Caco-2 (cell line): ENCODE results near the gene PAFAH1B2. TPM values are rescaled to one million over a fixed set of nuclear protein-coding genes. Genes with fewer than 3 reads are reported as not detected.
A peak's percentile ranks its signal among the peaks of the same experiment; 100 is the strongest.

Source experiments
- BruUV-seq: library from RNA; stranded (reverse); fragments of 400-500 nt; replicated peaks from 2 replicates; lab custom pipeline; 2021; lab: Mats Ljungman, UMichigan
- CTCF ChIA-PET: fragments of 300-600 bp; sonication (Branson Sonifier 250); formaldehyde crosslinking; loops from one replicate; lab custom pipeline; 2022; ENCODE audit warnings: antibody characterized with exemption; lab: Charles Lee
- POLR2A ChIA-PET: fragments of 300-600 bp; sonication (Branson Sonifier 250); formaldehyde crosslinking; loops from one replicate; lab custom pipeline; 2022; ENCODE audit warnings: antibody characterized with exemption; lab: Charles Lee
- DNase-seq, 2 experiments: peaks; one replicate each; pipeline versions ENCODE4 v3.0.0 to v3.0.0-alpha.2; 2020 to 2022
- H3K27me3 ChIP-seq: replicated peaks from 2 replicates; pipeline ENCODE4 v1.6.0; 2011; ENCODE audit warnings: low read length; ENCODE audit not compliant: control insufficient read depth, insufficient read depth
- H3K36me3 ChIP-seq: 2 replicates; pipeline ENCODE4 v1.5.1; 2011; ENCODE audit warnings: low read length; ENCODE audit not compliant: control insufficient read depth, insufficient read depth
- H3K4me1 ChIP-seq: fragments of 250-450 bp; sonication (Bioruptor Pico); 2 replicates; pipeline ENCODE4 v1.5.1; 2020; ENCODE audit warnings: mild to moderate bottlenecking
- H3K4me3 ChIP-seq: 2 replicates; pipeline ENCODE4 v1.5.1; 2011; ENCODE audit warnings: low read depth, mild to moderate bottlenecking, control low read depth, low read length
- H3K9me3 ChIP-seq: fragments of 250-450 bp; sonication (Bioruptor Pico); 2 replicates; pipeline ENCODE4 v1.5.1; 2020; ENCODE audit warnings: mild to moderate bottlenecking, moderate library complexity
- H3K27ac Mint-ChIP-seq: one replicate; pipeline ENCODE4 v1.8.0; 2022; ENCODE audit warnings: mixed read lengths; ENCODE audit not compliant: unreplicated experiment
- H3K27me3 Mint-ChIP-seq: one replicate; pipeline ENCODE4 v1.8.0; 2022; ENCODE audit warnings: mixed read lengths; ENCODE audit not compliant: insufficient read depth, unreplicated experiment
- H3K36me3 Mint-ChIP-seq: one replicate; pipeline ENCODE4 v1.8.0; 2022; ENCODE audit warnings: mild to moderate bottlenecking, mixed read lengths; ENCODE audit not compliant: insufficient read depth, unreplicated experiment
- H3K4me1 Mint-ChIP-seq: one replicate; pipeline ENCODE4 v1.8.0; 2022; ENCODE audit warnings: low read depth, mixed read lengths; ENCODE audit not compliant: unreplicated experiment
- H3K4me3 Mint-ChIP-seq: one replicate; pipeline ENCODE4 v1.8.0; 2022; ENCODE audit warnings: mild to moderate bottlenecking, moderate library complexity, mixed read lengths; ENCODE audit not compliant: unreplicated experiment
- H3K9me3 Mint-ChIP-seq: one replicate; pipeline ENCODE4 v1.8.0; 2022; ENCODE audit warnings: mixed read lengths; ENCODE audit not compliant: unreplicated experiment
- CTCF ChIP-seq, 2 experiments: fragments of 200-600 bp in 1 of 2; IDR thresholded peaks; 1 replicate in 1 of 2; 2 replicates in 1 of 2; pipeline versions ENCODE4 v1.5.1 to v1.8.0; 2011 to 2022; ENCODE audit warnings: antibody characterized with exemption in 1 of 2, control low read depth in 1 of 2, inconsistent platforms in 1 of 2, low read depth in 1 of 2, low read length in 1 of 2, mild to moderate bottlenecking in 1 of 2, moderate library complexity in 1 of 2; ENCODE audit not compliant: insufficient read depth in 1 of 2, severe bottlenecking in 1 of 2, unreplicated experiment in 1 of 2
- intact Hi-C: fragments of 100-400 bp; cut with micrococcal nuclease; formaldehyde crosslinking; loops from one replicate; pipeline ENCODE4 v1.10.0; 2022; ENCODE audit not compliant: unreplicated experiment
- total RNA-seq: library from RNA; stranded (reverse); gene quantifications from 2 replicates; pipeline ENCODE4 v1.2.3, GENCODE V29; 2022

PAFAH1B2 gene
- total RNA-seq, 1 experiment from 2014 or later = 167 TPM

- H3K36me3 ChIP-seq = peaks cover 7% of the 10 kb centered on the region
- peaks cover 26% of the 10 kb centered on the region for H3K36me3 Mint-ChIP-seq
- TF ChIP-seq CTCF (IDR thresholded peaks at IDR 0.05; ENCODE audit: insufficient read depth in 1 of 2, low read depth in 1 of 2, low read length in 1 of 2, severe bottlenecking in 1 of 2, unreplicated experiment in 1 of 2) = no peak
- H3K4me3 ChIP-seq = no peak overlapping the region
- no TSS peak for BruUV-seq
- intact Hi-C loops = no loop called here
- H3K4me3 Mint-ChIP-seq = no peak overlapping the region
- no peaks in the 10 kb centered on the region for H3K9me3 ChIP-seq
- ChIA-PET CTCF (interaction anchor here (0.5 kb wide), 1 partner anchor 30 kb away, joined by 3 read pairs; no protein-coding TSS in a partner anchor), POLR2A (no interaction called here)
- H3K27ac Mint-ChIP-seq = no peak overlapping the region
- H3K27me3 Mint-ChIP-seq = no peaks in the 10 kb centered on the region
- no peaks in the 10 kb centered on the region for H3K4me1 ChIP-seq
- peak in 1 of 2 experiments; percentile 42 for DNase-seq
- no peaks in the 10 kb centered on the region for H3K4me1 Mint-ChIP-seq
- no peaks in the 10 kb centered on the region for H3K9me3 Mint-ChIP-seq
- H3K27me3 ChIP-seq = no peaks in the 10 kb centered on the region
These were observed 47.8 kb downstream of the PAFAH1B2 start for GRCh38 chr11:117191680-117192400.

GRCh38 chr11:117192401-117192875 is 48.4 kb downstream of the PAFAH1B2 start:
- BruUV-seq = no TSS peak
- no peaks in the 10 kb centered on the region for H3K9me3 Mint-ChIP-seq
- peaks cover 6% of the 10 kb centered on the region for H3K4me1 ChIP-seq
- ChIA-PET CTCF (no interaction called here), POLR2A (no interaction called here)
- peaks cover 3% of the 10 kb centered on the region for H3K4me1 Mint-ChIP-seq
- peaks cover 5% of the 10 kb centered on the region for H3K36me3 ChIP-seq
- H3K36me3 Mint-ChIP-seq = peaks cover 23% of the 10 kb centered on the region
- intact Hi-C loops = no loop called here
- no peaks in the 10 kb centered on the region for H3K9me3 ChIP-seq
- DNase-seq = no peak
- H3K27me3 ChIP-seq = no peaks in the 10 kb centered on the region
- H3K27ac Mint-ChIP-seq = no peak overlapping the region
- H3K4me3 Mint-ChIP-seq = no peak overlapping the region
- no peaks in the 10 kb centered on the region for H3K27me3 Mint-ChIP-seq
- TF ChIP-seq CTCF (IDR thresholded peaks at IDR 0.05; ENCODE audit: insufficient read depth in 1 of 2, low read depth in 1 of 2, low read length in 1 of 2, severe bottlenecking in 1 of 2, unreplicated experiment in 1 of 2) = no peak
- H3K4me3 ChIP-seq = no peak overlapping the region

GRCh38 chr11:117193130-117194020 is 49.3 kb downstream of the PAFAH1B2 start:
- Histone ChIP-seq H3K27me3 (no peaks in the 10 kb centered on the region), H3K36me3 (peaks cover 5% of the 10 kb centered on the region; the same call in 1 of the 2 replicates), H3K4me1 (peaks cover 15% of the 10 kb centered on the region), H3K4me3 (no peak overlapping the region), H3K9me3 (no peaks in the 10 kb centered on the region)
- H3K27me3 Mint-ChIP-seq = no peaks in the 10 kb centered on the region
- ChIA-PET POLR2A (no interaction called here), CTCF (interaction anchor here (0.6 kb wide), 1 partner anchor 17 kb away, joined by 3 read pairs; no protein-coding TSS in a partner anchor)
- BruUV-seq = no TSS peak
- H3K4me1 Mint-ChIP-seq = peaks cover 12% of the 10 kb centered on the region
- H3K36me3 Mint-ChIP-seq = peaks cover 24% of the 10 kb centered on the region
- TF ChIP-seq CTCF (IDR thresholded peaks at IDR 0.05; ENCODE audit: insufficient read depth in 1 of 2, low read depth in 1 of 2, low read length in 1 of 2, severe bottlenecking in 1 of 2, unreplicated experiment in 1 of 2) = no peak
- no peak overlapping the region for H3K27ac Mint-ChIP-seq
- H3K9me3 Mint-ChIP-seq = no peaks in the 10 kb centered on the region
- intact Hi-C loops = no loop called here
- no peak overlapping the region for H3K4me3 Mint-ChIP-seq
- peak in 1 of 2 experiments; percentile 42 for DNase-seq
